Uterus (tissue), 2 donors: Measurements from ENCODE around the gene PDGFRB.

Experiments
- POLR2A ChIP-seq, 2 donors: fragments of 450-650 bp; IDR thresholded peaks; one replicate each; pipeline ENCODE4 v1.6.1; 2016; ENCODE audit warnings: antibody characterized with exemption in 2 of 2, mild to moderate bottlenecking in 1 of 2, moderate library complexity in 1 of 2
- TF ChIP-seq, protein P1 (sequence below), 4 experiments: fragments of 200-600 bp in 2 of 4; fragments of 450-650 bp in 2 of 4; sonication (generic) in 2 of 4; IDR thresholded peaks; one replicate each; pipeline ENCODE4 v1.5.1; 2016 to 2019; ENCODE audit warnings: antibody characterized with exemption in 4 of 4, mild to moderate bottlenecking in 2 of 4, moderate library complexity in 1 of 4

DNA sequence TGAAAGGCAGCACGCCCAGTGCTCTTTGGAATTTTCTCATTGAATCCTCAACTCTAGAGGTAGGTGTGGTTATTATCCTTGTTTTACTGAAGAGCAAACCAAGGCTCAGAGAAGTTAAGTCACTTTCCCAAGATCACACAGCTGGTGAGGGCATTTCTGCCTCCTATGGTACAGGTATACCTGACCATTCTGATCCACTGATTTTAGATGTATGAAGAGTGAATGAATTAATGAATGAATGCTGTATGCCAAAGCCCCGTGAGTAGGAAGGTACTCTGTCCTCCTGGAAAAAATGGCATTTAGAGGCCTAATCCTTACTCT is 51.1 kb downstream of the PDGFRB start:
- TF ChIP-seq, protein P1, sequence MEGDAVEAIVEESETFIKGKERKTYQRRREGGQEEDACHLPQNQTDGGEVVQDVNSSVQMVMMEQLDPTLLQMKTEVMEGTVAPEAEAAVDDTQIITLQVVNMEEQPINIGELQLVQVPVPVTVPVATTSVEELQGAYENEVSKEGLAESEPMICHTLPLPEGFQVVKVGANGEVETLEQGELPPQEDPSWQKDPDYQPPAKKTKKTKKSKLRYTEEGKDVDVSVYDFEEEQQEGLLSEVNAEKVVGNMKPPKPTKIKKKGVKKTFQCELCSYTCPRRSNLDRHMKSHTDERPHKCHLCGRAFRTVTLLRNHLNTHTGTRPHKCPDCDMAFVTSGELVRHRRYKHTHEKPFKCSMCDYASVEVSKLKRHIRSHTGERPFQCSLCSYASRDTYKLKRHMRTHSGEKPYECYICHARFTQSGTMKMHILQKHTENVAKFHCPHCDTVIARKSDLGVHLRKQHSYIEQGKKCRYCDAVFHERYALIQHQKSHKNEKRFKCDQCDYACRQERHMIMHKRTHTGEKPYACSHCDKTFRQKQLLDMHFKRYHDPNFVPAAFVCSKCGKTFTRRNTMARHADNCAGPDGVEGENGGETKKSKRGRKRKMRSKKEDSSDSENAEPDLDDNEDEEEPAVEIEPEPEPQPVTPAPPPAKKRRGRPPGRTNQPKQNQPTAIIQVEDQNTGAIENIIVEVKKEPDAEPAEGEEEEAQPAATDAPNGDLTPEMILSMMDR (IDR thresholded peaks at IDR 0.05) = no peak
- no peak for TF ChIP-seq POLR2A (IDR thresholded peaks at IDR 0.05)
